Activated T-cell treated with anti-CD3 and anti-CD28 coated beads for 48 hours (primary cell): ENCODE results near the gene ACOD1.

ENCODE experiments used
- DNase-seq: peaks from one replicate; pipeline ENCODE4 v3.0.0-alpha.2; 2020; ENCODE audit warnings: low read depth

The ACOD1 gene

GRCh38 chr13:76991796-76992547 lies 43.7 kb downstream of the ACOD1 start, which contains the start of gene CLN5:
Gene CLN5 (plus strand): TSS chr13:76992081. CDS start chr13:76992099, 18 bp downstream.
- peak; percentile 92 for DNase-seq

GRCh38 chr13:76992548-76993001 lies 44.3 kb downstream of the ACOD1 start:
- DNase-seq = no peak

- DNase-seq = no peak
Measured at GRCh38 chr13:76993021-76993420, 44.7 kb downstream of the ACOD1 start.

GRCh38 chr13:76993473-76993872 lies 45.2 kb downstream of the ACOD1 start:
- no peak for DNase-seq

- no peak for DNase-seq
Measured at GRCh38 chr13:76994281-76994680, 46.0 kb downstream of the ACOD1 start.

- no peak for DNase-seq
Measured at GRCh38 chr13:77000475-77000874, 52.2 kb downstream of the ACOD1 start.

- DNase-seq = no peak
Measured at GRCh38 chr13:77001540-77001939, 53.2 kb downstream of the ACOD1 start.

- no peak for DNase-seq
Measured at GRCh38 chr13:77001963-77002587, 53.8 kb downstream of the ACOD1 start.

- no peak for DNase-seq
Measured at GRCh38 chr13:77002590-77003190, 54.4 kb downstream of the ACOD1 start.
